Lung (tissue), 12 donors: ENCODE measurements around the gene CEBPZ. TPM values are rescaled to one million over a fixed set of nuclear protein-coding genes. Genes with fewer than 3 reads are reported as not detected.
A peak's percentile ranks its signal among the peaks of the same experiment; 100 is the strongest.
"Not testable (repeated sequence)": the region's sequence is repeated elsewhere in the genome, so short reads cannot be mapped to it uniquely, and the experiment has no call there.

Experiments used
- ATAC-seq: fragments of 200-7000 bp; cut with Tn5 transposase; one replicate; pipeline ENCODE4 v1.9.1; 2020; ENCODE audit warnings: moderate number of reproducible peaks; ENCODE audit not compliant: insufficient read depth, low FRiP score
- DNase-seq, 3 donors: peaks; one replicate each; pipeline ENCODE4 v3.0.0-alpha.2; 2013 to 2017
- H3K27ac ChIP-seq, 2 donors: one replicate each; pipeline ENCODE4 v1.5.1; 2013; ENCODE audit warnings: mild to moderate bottlenecking in 2 of 2, moderate library complexity in 2 of 2, control low read depth in 1 of 2, inconsistent platforms in 1 of 2, low read depth in 1 of 2, low read length in 1 of 2
- H3K27me3 ChIP-seq, 3 donors: one replicate each; pipeline ENCODE4 v1.5.1; 2013; ENCODE audit warnings: low read length in 2 of 3; ENCODE audit not compliant: control insufficient read depth in 3 of 3, insufficient read depth in 3 of 3
- H3K36me3 ChIP-seq, 4 donors: one replicate each; pipeline ENCODE4 v1.5.1; 2013; ENCODE audit warnings: low read length in 4 of 4, mild to moderate bottlenecking in 1 of 4, moderate library complexity in 1 of 4; ENCODE audit not compliant: control insufficient read depth in 4 of 4, insufficient read depth in 4 of 4
- H3K4me1 ChIP-seq, 5 donors: one replicate each; pipeline ENCODE4 v1.5.1; 2013; ENCODE audit warnings: low read length in 5 of 5, mild to moderate bottlenecking in 2 of 5, moderate library complexity in 1 of 5; ENCODE audit not compliant: control insufficient read depth in 5 of 5, insufficient read depth in 5 of 5
- H3K4me3 ChIP-seq: one replicate; pipeline ENCODE4 v1.5.1; 2013; ENCODE audit warnings: mild to moderate bottlenecking, control low read depth, moderate library complexity
- H3K9ac ChIP-seq, 2 donors: one replicate each; pipeline ENCODE4 v1.5.1; 2013; ENCODE audit warnings: low read length in 2 of 2, control low read depth in 1 of 2; ENCODE audit not compliant: insufficient read depth in 1 of 2
- H3K9me3 ChIP-seq, 4 donors: one replicate each; pipeline ENCODE4 v1.5.1; 2013; ENCODE audit warnings: low read length in 3 of 4, mild to moderate bottlenecking in 1 of 4, moderate library complexity in 1 of 4; ENCODE audit not compliant: control insufficient read depth in 4 of 4, insufficient read depth in 3 of 4
- CTCF ChIP-seq: IDR thresholded peaks from 2 replicates; pipeline ENCODE4 v1.5.1; 2012; ENCODE audit warnings: mild to moderate bottlenecking; ENCODE audit errors: control extremely low read depth, extremely low read depth
- WGBS, 2 donors: extraction: QIAGEN DNeasy Blood & Tissue Kit; methylation state at CpG; one replicate each; pipeline ENCODE4 v1.1.7; 2013; 5-methylcytosine and 5-hydroxymethylcytosine counted together
- polyA plus RNA-seq, 2 donors: library from polyadenylated mRNA; stranded (reverse); fragments of 200-250 nt; gene quantifications; one replicate each; pipeline ENCODE4 v1.2.1, GENCODE V29; 2013
- total RNA-seq, 2 donors: library from RNA; depleted of rRNA in 1 of 2; stranded (reverse); fragments of >200 nt in 1 of 2; gene quantifications; one replicate each; pipeline ENCODE4 v1.2.1, GENCODE V29; 2014 to 2021
- donor health status: control.
- donor health status: control.
- donor health status: Bipolar disorder and iron deficiency.
- donor health status: healthy.
- donor health status: DM: yes; HTN: yes; CAD: no.

The CEBPZ gene
- total and polyA plus RNA-seq, 4 donors: 36.7 to 66.7 (median 45.0) TPM

GRCh38 chr2:37219046-37219445, 12.3 kb downstream of the CEBPZ start:
- Histone ChIP-seq H3K27ac (no peak overlapping the region), H3K9me3 (no peaks in the 10 kb centered on the region), H3K9ac (no peak overlapping the region), H3K36me3 (peaks cover 11 to 34% (median 24%) of the 10 kb centered on the region in 4 donors), H3K4me3 (no peak overlapping the region), H3K4me1 (no peaks in the 10 kb centered on the region), H3K27me3 (no peaks in the 10 kb centered on the region)
- DNase-seq (peak in 2 of 3 donors; percentile 30 to 54), ATAC-seq (no peak)
- TF ChIP-seq CTCF: no peak
- 72 to 84% methylated on average over 4 of the region's 4 CpGs for WGBS, 2 donors

GRCh38 chr2:37215250-37215649, 16.1 kb downstream of the CEBPZ start:
- WGBS, 2 donors: 22 to 59% methylated on average over 1 of the region's 1 CpG
- DNase-seq (no peak), ATAC-seq (no peak)
- H3K4me3 ChIP-seq: no peak overlapping the region
- H3K4me1 ChIP-seq: no peaks in the 10 kb centered on the region
- no peak for TF ChIP-seq CTCF
- no peak overlapping the region for H3K9ac ChIP-seq
- no peaks in the 10 kb centered on the region for H3K9me3 ChIP-seq
- no peaks in the 10 kb centered on the region for H3K27me3 ChIP-seq
- peaks cover 8 to 41% (median 34%) of the 10 kb centered on the region in 4 donors for H3K36me3 ChIP-seq
- H3K27ac ChIP-seq: no peak overlapping the region

GRCh38 chr2:37211939-37212338, 19.5 kb downstream of the CEBPZ start:
- Histone ChIP-seq H3K27me3 (no peaks in the 10 kb centered on the region), H3K27ac (no peak overlapping the region), H3K4me3 (no peak overlapping the region), H3K4me1 (no peaks in the 10 kb centered on the region), H3K9me3 (peaks cover 0 to 3% (median 1%) of the 10 kb centered on the region in 4 donors), H3K36me3 (peaks cover 5 to 65% (median 54%) of the 10 kb centered on the region in 4 donors), H3K9ac (no peak overlapping the region)
- TF ChIP-seq CTCF: no peak
- 86 to 90% methylated on average over 3 of the region's 3 CpGs for WGBS, 2 donors
- DNase-seq (no peak), ATAC-seq (no peak)

GRCh38 chr2:37211212-37211611, 20.2 kb downstream of the CEBPZ start:
- Histone ChIP-seq H3K9me3 (peaks cover 0 to 3% (median 2%) of the 10 kb centered on the region in 4 donors), H3K27me3 (no peaks in the 10 kb centered on the region), H3K4me1 (no peaks in the 10 kb centered on the region), H3K36me3 (peaks cover 8 to 66% (median 54%) of the 10 kb centered on the region in 4 donors), H3K27ac (no peak overlapping the region), H3K9ac (no peak overlapping the region), H3K4me3 (no peak overlapping the region)
- DNase-seq: no peak
- ATAC-seq: no peak
- TF ChIP-seq CTCF: no peak

- H3K36me3 ChIP-seq: peaks cover 13 to 95% (median 59%) of the 10 kb centered on the region in 4 donors
- H3K27ac ChIP-seq, DNase-seq, H3K4me1 ChIP-seq, H3K9ac ChIP-seq, ATAC-seq, H3K27me3 ChIP-seq, H3K4me3 ChIP-seq: not testable (repeated sequence)
- WGBS, 2 donors: 96% methylated on average over 2 of the region's 2 CpGs
- H3K9me3 ChIP-seq: peaks cover 1 to 13% (median 6%) of the 10 kb centered on the region in 4 donors
Measured at GRCh38 chr2:37206760-37207159, 24.6 kb downstream of the CEBPZ start.
